IMR-90 (cell line): ENCODE measurements around the gene NUP107. TPM values are rescaled to one million over a fixed set of nuclear protein-coding genes. Genes with fewer than 3 reads are reported as not detected.

Experiments used
- ATAC-seq: fragments of 200-7000 bp; cut with Tn5 transposase; 2 replicates; pipeline ENCODE4 v1.9.1; 2020; ENCODE audit warnings: low read depth, mild to moderate bottlenecking, moderate library complexity
- BruUV-seq: library from RNA; stranded (reverse); fragments of 400-500 nt; replicated peaks from 2 replicates; lab custom pipeline; 2021; lab: Mats Ljungman, UMichigan
- CTCF ChIA-PET: fragments of 300-600 bp; formaldehyde crosslinking; extraction: SDS; loops from one replicate; lab custom pipeline; 2021; ENCODE audit warnings: antibody characterized with exemption; lab: Yijun Ruan, JAX
- POLR2A ChIA-PET: fragments of 300-600 bp; sonication (Branson Sonifier 250); formaldehyde crosslinking; loops from one replicate; lab custom pipeline; 2022; ENCODE audit warnings: antibody characterized with exemption; ENCODE audit not compliant: unreplicated experiment; lab: Charles Lee
- DNase-seq: peaks from one replicate; pipeline ENCODE4 v3.0.0; 2013
- H2AFZ ChIP-seq: replicated peaks from 2 replicates; pipeline ENCODE3; 2013; ENCODE audit warnings: low read length, mild to moderate bottlenecking; ENCODE audit not compliant: poor library complexity
- H2AK5ac ChIP-seq: 2 replicates; pipeline ENCODE4 v1.6.1; 2013; ENCODE audit warnings: low read depth, low read length, inconsistent platforms
- H2AK9ac ChIP-seq: replicated peaks from 2 replicates; pipeline ENCODE3; 2013; ENCODE audit warnings: mild to moderate bottlenecking, low read depth, low read length, moderate library complexity; ENCODE audit not compliant: poor library complexity
- H2BK120ac ChIP-seq: 2 replicates; pipeline ENCODE4 v1.6.1; 2013; ENCODE audit warnings: low read depth, low read length, inconsistent platforms
- H2BK15ac ChIP-seq: 3 replicates; pipeline ENCODE4 v1.6.1; 2013; ENCODE audit warnings: low read depth, low read length, inconsistent platforms
- H2BK20ac ChIP-seq: 2 replicates; pipeline ENCODE4 v1.6.1; 2013; ENCODE audit warnings: low read depth, mild to moderate bottlenecking, inconsistent platforms, low read length, moderate library complexity
- H2BK5ac ChIP-seq: 2 replicates; pipeline ENCODE4 v1.6.1; 2013; ENCODE audit warnings: mild to moderate bottlenecking, low read depth, low read length, inconsistent platforms; ENCODE audit not compliant: poor library complexity, severe bottlenecking
- H3K14ac ChIP-seq: replicated peaks from 2 replicates; pipeline ENCODE4 v1.6.1; 2013; ENCODE audit warnings: low read depth, low read length, inconsistent platforms
- H3K18ac ChIP-seq: 2 replicates; pipeline ENCODE4 v1.6.1; 2013; ENCODE audit warnings: low read depth, low read length, control low read depth
- H3K23ac ChIP-seq: 2 replicates; pipeline ENCODE4 v1.6.1; 2013; ENCODE audit warnings: low read depth, low read length, inconsistent platforms
- H3K27ac ChIP-seq: 2 replicates; pipeline ENCODE4 v1.5.1; 2013; ENCODE audit warnings: mild to moderate bottlenecking, control low read depth, low read length; ENCODE audit not compliant: insufficient read depth
- H3K27me3 ChIP-seq: 2 replicates; pipeline ENCODE4 v1.6.1; 2013; ENCODE audit warnings: low read length; ENCODE audit not compliant: control insufficient read depth, insufficient read depth
- H3K36me3 ChIP-seq: 2 replicates; pipeline ENCODE4 v1.6.1; 2013; ENCODE audit warnings: low read length, mixed read lengths; ENCODE audit not compliant: control insufficient read depth, insufficient read depth
- H3K4ac ChIP-seq: 2 replicates; pipeline ENCODE4 v1.6.1; 2013; ENCODE audit warnings: low read depth, low read length, inconsistent platforms
- H3K4me1 ChIP-seq: 2 replicates; pipeline ENCODE4 v1.6.1; 2013; ENCODE audit warnings: low read length, mixed read lengths; ENCODE audit not compliant: control insufficient read depth, insufficient read depth
- H3K4me2 ChIP-seq: 2 replicates; pipeline ENCODE4 v1.6.1; 2013; ENCODE audit warnings: low read depth, mild to moderate bottlenecking, control low read depth, low read length, moderate library complexity
- H3K4me3 ChIP-seq: 2 replicates; pipeline ENCODE4 v1.5.1; 2013; ENCODE audit warnings: low read depth, mild to moderate bottlenecking, control low read depth, low read length, moderate library complexity; ENCODE audit not compliant: insufficient read depth
- H3K56ac ChIP-seq: 2 replicates; pipeline ENCODE4 v1.6.1; 2013; ENCODE audit warnings: low read length, inconsistent platforms; ENCODE audit not compliant: insufficient read depth; ENCODE audit errors: extremely low read depth
- H3K79me1 ChIP-seq, 2 experiments: 2 replicates each; pipeline ENCODE4 v1.6.1; 2013; ENCODE audit warnings: low read length in 2 of 2, inconsistent platforms in 1 of 2, low read depth in 1 of 2
- H3K9ac ChIP-seq: 2 replicates; pipeline ENCODE4 v1.6.1; 2013; ENCODE audit warnings: low read depth, low read length, control low read depth
- H3K9me1 ChIP-seq: 2 replicates; pipeline ENCODE4 v1.6.1; 2013; ENCODE audit warnings: low read length, inconsistent platforms; ENCODE audit not compliant: insufficient read depth
- H3K9me3 ChIP-seq: 2 replicates; pipeline ENCODE4 v1.6.1; 2013; ENCODE audit warnings: low read length; ENCODE audit not compliant: control insufficient read depth, insufficient read depth
- H4K20me1 ChIP-seq: 2 replicates; pipeline ENCODE4 v1.6.1; 2013; ENCODE audit warnings: low read length, inconsistent platforms; ENCODE audit not compliant: insufficient read depth
- H4K5ac ChIP-seq: 2 replicates; pipeline ENCODE4 v1.6.1; 2013; ENCODE audit warnings: mild to moderate bottlenecking, low read depth, low read length, control low read depth
- H4K8ac ChIP-seq, 2 experiments: 2 replicates each; pipeline ENCODE4 v1.6.1; 2013; ENCODE audit warnings: low read depth in 2 of 2, low read length in 2 of 2, control low read depth in 1 of 2, inconsistent platforms in 1 of 2
- H4K91ac ChIP-seq: 2 replicates; pipeline ENCODE4 v1.6.1; 2013; ENCODE audit warnings: low read depth, low read length, inconsistent platforms; ENCODE audit not compliant: insufficient read depth
- BHLHE40 ChIP-seq: fragments of 150-350 bp; IDR thresholded peaks from 2 replicates; pipeline ENCODE4 v1.6.1; 2016; ENCODE audit warnings: mild to moderate bottlenecking, low read depth, low read length
- CEBPB ChIP-seq: IDR thresholded peaks from 2 replicates; pipeline ENCODE4 v1.6.1; 2012; ENCODE audit warnings: low read depth, low read length, improper control_type of control experiment
- CHD1 ChIP-seq: IDR thresholded peaks from 2 replicates; pipeline ENCODE4 v1.6.1; 2012; ENCODE audit warnings: low read depth, low read length, improper control_type of control experiment
- FOS ChIP-seq: fragments of 150-350 bp; IDR thresholded peaks from 2 replicates; pipeline ENCODE4 v1.6.1; 2016; ENCODE audit warnings: low read depth, low read length
- MAFK ChIP-seq: IDR thresholded peaks from 2 replicates; pipeline ENCODE4 v1.6.1; 2012; ENCODE audit warnings: low read depth, low read length, improper control_type of control experiment
- MAZ ChIP-seq: IDR thresholded peaks from 2 replicates; pipeline ENCODE4 v1.6.1; 2012; ENCODE audit warnings: low read depth, mild to moderate bottlenecking, low read length, improper control_type of control experiment, moderate library complexity, borderline replicate concordance
- MXI1 ChIP-seq: IDR thresholded peaks from 2 replicates; pipeline ENCODE4 v1.6.1; 2012; ENCODE audit warnings: low read depth, mild to moderate bottlenecking, low read length, moderate library complexity, borderline replicate concordance
- NFE2L2 ChIP-seq: fragments of 150-350 bp; IDR thresholded peaks from 2 replicates; pipeline ENCODE4 v1.6.1; 2016; ENCODE audit warnings: low read depth, mild to moderate bottlenecking, low read length
- POLR2A ChIP-seq: IDR thresholded peaks from 2 replicates; pipeline ENCODE4 v1.6.1; 2012; ENCODE audit warnings: mild to moderate bottlenecking, low read depth, low read length
- RAD21 ChIP-seq: IDR thresholded peaks from 2 replicates; pipeline ENCODE4 v1.6.1; 2012; ENCODE audit warnings: low read length, improper control_type of control experiment
- RCOR1 ChIP-seq: IDR thresholded peaks from 2 replicates; pipeline ENCODE4 v1.6.1; 2012; ENCODE audit warnings: mild to moderate bottlenecking, low read length, improper control_type of control experiment; ENCODE audit not compliant: insufficient replicate concordance
- RFX5 ChIP-seq: IDR thresholded peaks from 2 replicates; pipeline ENCODE4 v1.8.0; 2012; ENCODE audit warnings: low read depth, mild to moderate bottlenecking, low read length, moderate library complexity
- SMC3 ChIP-seq: fragments of 150-350 bp; IDR thresholded peaks from 2 replicates; pipeline ENCODE4 v1.6.1; 2016; ENCODE audit warnings: low read depth, mild to moderate bottlenecking, antibody characterized with exemption, low read length, moderate library complexity
- USF2 ChIP-seq: fragments of 150-350 bp; IDR thresholded peaks from 2 replicates; pipeline ENCODE4 v1.6.1; 2017; ENCODE audit warnings: mild to moderate bottlenecking, antibody characterized with exemption, low read length, low read depth
- WGBS, 2 experiments: methylation state at CpG; one replicate each; pipeline versions ENCODE4 v1.1.5 to v1.1.7; 2013; ENCODE audit warnings: missing lambda C conversion rate in 2 of 2; ENCODE audit not compliant: insufficient read length in 1 of 2; ENCODE audit errors: extremely low coverage in 2 of 2; 5-methylcytosine and 5-hydroxymethylcytosine counted together
- dilution Hi-C: fragments of 300-500 bp; cut with HindIII; formaldehyde crosslinking; loops from one replicate; pipeline ENCODE4 v1.14.3; 2018; ENCODE audit warnings: low sequenced_read_pairs; ENCODE audit not compliant: unreplicated experiment
- in situ Hi-C: fragments of 300-500 bp; cut with MboI; formaldehyde crosslinking; loops from 3 replicates; pipeline ENCODE4 v1.14.3; 2019; ENCODE audit warnings: low sequenced_read_pairs, inconsistent platforms, mixed read lengths
- intact Hi-C: fragments of 100-400 bp; cut with micrococcal nuclease; formaldehyde crosslinking; loops from 2 replicates; pipeline ENCODE4 v1.10.0; 2022
- polyA plus RNA-seq, 3 experiments: library from polyadenylated mRNA; depleted of rRNA; stranded (reverse); fragments of >200 nt; gene quantifications; 2 replicates each; pipeline ENCODE4 v1.2.3, GENCODE V29; 2012; ENCODE audit warnings: low replicate concordance in 1 of 3
- total RNA-seq: library from RNA; depleted of rRNA; stranded (reverse); fragments of >200 nt; gene quantifications from 2 replicates; pipeline ENCODE4 v1.2.3, GENCODE V29; 2012
- TF ChIP-seq, protein P1 (sequence below): conservative IDR thresholded peaks from 2 replicates; pipeline ENCODE4 v1.5.1; 2012; ENCODE audit warnings: mild to moderate bottlenecking, low read depth, low read length, improper control_type of control experiment
- TF ChIP-seq, protein P2 (sequence below): fragments of 150-350 bp; IDR thresholded peaks from 2 replicates; pipeline ENCODE4 v1.6.1; 2016; ENCODE audit warnings: low read depth, mild to moderate bottlenecking, low read length, moderate library complexity, borderline replicate concordance

Gene NUP107
- total and polyA plus RNA-seq, 2 of the 4 experiments (the other 2 are of a cell fraction): 34.5 to 69.7 TPM

- ATAC-seq: no peak
- intact Hi-C loops: no loop called here
- whole genome bisulfite sequencing, 2 experiments: no CpG with 5 or more reads among the region's 4 CpGs
Observed at GRCh38 chr12:68755536-68756243, 68.9 kb downstream of the NUP107 start.

More at GRCh38 chr12:68755536-68756243, 68.9 kb downstream of the NUP107 start:
- H2BK120ac ChIP-seq: no peak overlapping the region
- no peaks in the 10 kb centered on the region for H3K9me1 ChIP-seq
- H3K18ac ChIP-seq: no peak overlapping the region
- H3K56ac ChIP-seq: no peak overlapping the region
- H3K79me1 ChIP-seq: no peaks in the 10 kb centered on the region; a peak in 1 of 4 replicates
- peaks cover 20% of the 10 kb centered on the region for H3K36me3 ChIP-seq
- TF ChIP-seq POLR2A (no peak), USF2 (no peak), RCOR1 (no peak), RFX5 (no peak), BHLHE40 (no peak), NFE2L2 (no peak), CHD1 (no peak), CEBPB (no peak), MXI1 (no peak), MAZ (no peak), MAFK (no peak), SMC3 (no peak), RAD21 (no peak), FOS (no peak)
- TF ChIP-seq, protein P1, sequence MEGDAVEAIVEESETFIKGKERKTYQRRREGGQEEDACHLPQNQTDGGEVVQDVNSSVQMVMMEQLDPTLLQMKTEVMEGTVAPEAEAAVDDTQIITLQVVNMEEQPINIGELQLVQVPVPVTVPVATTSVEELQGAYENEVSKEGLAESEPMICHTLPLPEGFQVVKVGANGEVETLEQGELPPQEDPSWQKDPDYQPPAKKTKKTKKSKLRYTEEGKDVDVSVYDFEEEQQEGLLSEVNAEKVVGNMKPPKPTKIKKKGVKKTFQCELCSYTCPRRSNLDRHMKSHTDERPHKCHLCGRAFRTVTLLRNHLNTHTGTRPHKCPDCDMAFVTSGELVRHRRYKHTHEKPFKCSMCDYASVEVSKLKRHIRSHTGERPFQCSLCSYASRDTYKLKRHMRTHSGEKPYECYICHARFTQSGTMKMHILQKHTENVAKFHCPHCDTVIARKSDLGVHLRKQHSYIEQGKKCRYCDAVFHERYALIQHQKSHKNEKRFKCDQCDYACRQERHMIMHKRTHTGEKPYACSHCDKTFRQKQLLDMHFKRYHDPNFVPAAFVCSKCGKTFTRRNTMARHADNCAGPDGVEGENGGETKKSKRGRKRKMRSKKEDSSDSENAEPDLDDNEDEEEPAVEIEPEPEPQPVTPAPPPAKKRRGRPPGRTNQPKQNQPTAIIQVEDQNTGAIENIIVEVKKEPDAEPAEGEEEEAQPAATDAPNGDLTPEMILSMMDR: no peak
- TF ChIP-seq, protein P2, sequence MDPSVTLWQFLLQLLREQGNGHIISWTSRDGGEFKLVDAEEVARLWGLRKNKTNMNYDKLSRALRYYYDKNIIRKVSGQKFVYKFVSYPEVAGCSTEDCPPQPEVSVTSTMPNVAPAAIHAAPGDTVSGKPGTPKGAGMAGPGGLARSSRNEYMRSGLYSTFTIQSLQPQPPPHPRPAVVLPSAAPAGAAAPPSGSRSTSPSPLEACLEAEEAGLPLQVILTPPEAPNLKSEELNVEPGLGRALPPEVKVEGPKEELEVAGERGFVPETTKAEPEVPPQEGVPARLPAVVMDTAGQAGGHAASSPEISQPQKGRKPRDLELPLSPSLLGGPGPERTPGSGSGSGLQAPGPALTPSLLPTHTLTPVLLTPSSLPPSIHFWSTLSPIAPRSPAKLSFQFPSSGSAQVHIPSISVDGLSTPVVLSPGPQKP: no peak
- no TSS peak for BruUV-seq
- no peak overlapping the region for H3K4me2 ChIP-seq
- no peaks in the 10 kb centered on the region for H4K20me1 ChIP-seq
- H3K4ac ChIP-seq: no peak overlapping the region
- DNase-seq: no peak
- no peak overlapping the region for H4K91ac ChIP-seq
- no peak overlapping the region for H2AFZ ChIP-seq
- H2BK5ac ChIP-seq: no peak overlapping the region
- no peak overlapping the region for H3K23ac ChIP-seq
- in situ Hi-C loops: no loop called here
- dilution Hi-C loops: no loop called here
- H3K27ac ChIP-seq: no peak overlapping the region
- CTCF ChIA-PET: no interaction called here
- no peak overlapping the region for H2AK5ac ChIP-seq
- H3K14ac ChIP-seq: no peak overlapping the region
- POLR2A ChIA-PET: no interaction called here
- H2BK15ac ChIP-seq: no peak overlapping the region
- no peak overlapping the region for H2BK20ac ChIP-seq
- H3K9me3 ChIP-seq: no peaks in the 10 kb centered on the region
- H3K4me3 ChIP-seq: no peak overlapping the region
- no peaks in the 10 kb centered on the region for H3K27me3 ChIP-seq
- H2AK9ac ChIP-seq: no peak overlapping the region
- H4K8ac ChIP-seq: no peak overlapping the region
- H3K9ac ChIP-seq: no peak overlapping the region
- no peak overlapping the region for H4K5ac ChIP-seq
- no peaks in the 10 kb centered on the region for H3K4me1 ChIP-seq
